H1 (cell line): ENCODE measurements around the gene BARHL2. TPM values are rescaled to one million over a fixed set of nuclear protein-coding genes. Genes with fewer than 3 reads are reported as not detected.

ENCODE experiments used
- ASH2L ChIP-seq: fragments of 200-600, 300-600 bp; sonication (generic); IDR thresholded peaks from one replicate; pipeline ENCODE4 v1.7.1; 2017; ENCODE audit warnings: low read length
- ATF2 ChIP-seq: IDR thresholded peaks from 2 replicates; pipeline ENCODE4 v1.6.1; 2012; ENCODE audit warnings: low read length, inconsistent platforms
- E2F6 ChIP-seq: IDR thresholded peaks from 2 replicates; pipeline ENCODE4 v1.6.1; 2012; ENCODE audit warnings: inconsistent platforms
- NRF1 ChIP-seq: IDR thresholded peaks from 2 replicates; pipeline ENCODE4 v1.6.1; 2011; ENCODE audit warnings: mild to moderate bottlenecking, low read depth, low read length, improper control_type of control experiment
- POLR2A ChIP-seq, 2 experiments: IDR thresholded peaks; 1 replicate in 1 of 2; 2 replicates in 1 of 2; pipeline ENCODE4 v1.6.1; 2011; ENCODE audit warnings: low read depth in 2 of 2, low read length in 2 of 2, mild to moderate bottlenecking in 2 of 2; ENCODE audit errors: control extremely low read depth in 1 of 2
- SIRT6 ChIP-seq: IDR thresholded peaks from one replicate; pipeline ENCODE4 v1.7.1; 2012; ENCODE audit warnings: low read length, inconsistent platforms
- SUZ12 ChIP-seq: fragments of 200-600 bp; sonication (generic); IDR thresholded peaks from 2 replicates; pipeline ENCODE4 v1.6.1; 2012; ENCODE audit warnings: mild to moderate bottlenecking, inconsistent platforms, low read length, moderate library complexity, mixed read lengths
- polyA plus RNA-seq, 7 experiments: library from polyadenylated mRNA; depleted of rRNA in 3 of 7; stranded (reverse) in 5 of 7; unstranded in 2 of 7; fragments of >200 nt in 5 of 7; fragments of 200-250 nt in 2 of 7; gene quantifications; 1 replicate in 5 of 7; 2 replicates in 1 of 7; 4 replicates in 1 of 7; pipeline versions ENCODE4 v1.2.1 to v1.2.3, GENCODE V29; 2011 to 2013; ENCODE audit warnings: missing spikeins in 2 of 7, mixed read lengths in 2 of 7
- total RNA-seq: library from RNA; stranded (reverse); fragmentation: NEBNext Ultra II Directional; extraction: Animal tissue kit (Norgen Biotek cat#: 25700); gene quantifications from 2 replicates; pipeline ENCODE4 v1.2.1, GENCODE V29; 2021
- TF ChIP-seq, protein P1 (sequence below): IDR thresholded peaks from 2 replicates; pipeline ENCODE4 v1.6.1; 2012; ENCODE audit warnings: inconsistent platforms

BARHL2 gene
- total and polyA plus RNA-seq, 2 of the 8 experiments (the other 6 are each of a cell fraction or from before 2014, with no cell fraction given) = 0.15 TPM; not detected in 1

GRCh38 chr1:90724926-90725656 lies 8.0 kb upstream of the BARHL2 start (continued):
- TF ChIP-seq E2F6 (peak; percentile 61), POLR2A (IDR thresholded peaks at IDR 0.05; ENCODE audit: control extremely low read depth in 1 of 2, low read depth in 2 of 2, low read length in 2 of 2) (no peak), SUZ12 (no peak), ASH2L (peak; percentile 4), ATF2 (no peak), NRF1 (no peak), SIRT6 (no peak)
- TF ChIP-seq, protein P1, sequence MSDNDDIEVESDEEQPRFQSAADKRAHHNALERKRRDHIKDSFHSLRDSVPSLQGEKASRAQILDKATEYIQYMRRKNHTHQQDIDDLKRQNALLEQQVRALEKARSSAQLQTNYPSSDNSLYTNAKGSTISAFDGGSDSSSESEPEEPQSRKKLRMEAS = peak; percentile 64; the same call in 1 of the 2 replicates
